Suprapubic skin (tissue), 3 donors: Measurements from ENCODE around the gene NOA1.

ENCODE experiments used
- CTCF ChIP-seq, 2 donors: fragments of 200-600 bp in 1 of 2; fragments of 450-650 bp in 1 of 2; sonication (generic) in 1 of 2; IDR thresholded peaks; one replicate each; pipeline ENCODE4 v1.5.1; 2016 to 2019; ENCODE audit warnings: antibody characterized with exemption in 2 of 2, mild to moderate bottlenecking in 1 of 2, moderate library complexity in 1 of 2
- POLR2AphosphoS5 ChIP-seq, 3 donors: sonication (generic); formaldehyde crosslinking; IDR thresholded peaks; one replicate each; pipeline ENCODE4 v1.6.1; 2017; ENCODE audit warnings: antibody characterized with exemption in 3 of 3

DNA sequence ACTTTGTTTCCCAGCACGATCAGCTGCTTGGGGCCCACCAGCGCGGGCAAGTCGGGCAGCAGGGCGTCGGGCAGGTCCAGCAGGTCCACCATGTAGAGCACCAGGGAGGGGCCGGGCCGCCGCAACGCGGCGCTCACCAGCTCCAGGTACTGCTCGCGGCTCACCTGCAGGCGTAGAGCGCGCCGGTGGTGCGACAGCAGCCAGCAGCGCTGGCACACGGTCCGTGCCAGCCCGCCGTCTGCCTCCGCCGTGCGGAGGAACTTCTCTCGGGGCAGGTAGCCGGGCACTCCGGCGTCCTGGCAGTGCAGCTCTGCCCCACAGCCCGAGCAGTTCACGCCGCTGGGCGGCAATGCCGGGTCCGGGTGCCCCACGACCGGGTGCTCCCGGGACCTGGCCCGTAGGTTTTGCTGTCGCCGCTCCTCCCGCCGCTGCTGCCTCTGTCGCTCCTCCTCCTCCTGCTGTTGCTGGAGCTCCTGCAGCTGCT lies 527 bp downstream of the NOA1 start:
- TF ChIP-seq CTCF (IDR thresholded peaks at IDR 0.05) (no peak), POLR2AphosphoS5 (IDR thresholded peaks at IDR 0.05) (peak in 1 of 3 donors; percentile 34)
